Measurements from ENCODE around the gene CFAP141.

CFAP141 gene

GRCh38 chr1:154151311-154151710, 54.8 kb downstream of the CFAP141 start:
- Histone ChIP-seq H3K4me1 (no peaks in the 10 kb centered on the region), H3K27me3 (no peaks in the 10 kb centered on the region), H3K4me3 (ENCODE audit: low read depth, low read length) (no peak overlapping the region), H3K36me3 (peaks cover 19% of the 10 kb centered on the region), H3K9me3 (no peaks in the 10 kb centered on the region; the same call in 1 of the 2 replicates)
- no peak for DNase-seq
- no peak for TF ChIP-seq CTCF (IDR thresholded peaks at IDR 0.05; ENCODE audit: low read depth, low read length)
